Measurements from ENCODE around the gene CBFA2T2.

The CBFA2T2 gene

DNA sequence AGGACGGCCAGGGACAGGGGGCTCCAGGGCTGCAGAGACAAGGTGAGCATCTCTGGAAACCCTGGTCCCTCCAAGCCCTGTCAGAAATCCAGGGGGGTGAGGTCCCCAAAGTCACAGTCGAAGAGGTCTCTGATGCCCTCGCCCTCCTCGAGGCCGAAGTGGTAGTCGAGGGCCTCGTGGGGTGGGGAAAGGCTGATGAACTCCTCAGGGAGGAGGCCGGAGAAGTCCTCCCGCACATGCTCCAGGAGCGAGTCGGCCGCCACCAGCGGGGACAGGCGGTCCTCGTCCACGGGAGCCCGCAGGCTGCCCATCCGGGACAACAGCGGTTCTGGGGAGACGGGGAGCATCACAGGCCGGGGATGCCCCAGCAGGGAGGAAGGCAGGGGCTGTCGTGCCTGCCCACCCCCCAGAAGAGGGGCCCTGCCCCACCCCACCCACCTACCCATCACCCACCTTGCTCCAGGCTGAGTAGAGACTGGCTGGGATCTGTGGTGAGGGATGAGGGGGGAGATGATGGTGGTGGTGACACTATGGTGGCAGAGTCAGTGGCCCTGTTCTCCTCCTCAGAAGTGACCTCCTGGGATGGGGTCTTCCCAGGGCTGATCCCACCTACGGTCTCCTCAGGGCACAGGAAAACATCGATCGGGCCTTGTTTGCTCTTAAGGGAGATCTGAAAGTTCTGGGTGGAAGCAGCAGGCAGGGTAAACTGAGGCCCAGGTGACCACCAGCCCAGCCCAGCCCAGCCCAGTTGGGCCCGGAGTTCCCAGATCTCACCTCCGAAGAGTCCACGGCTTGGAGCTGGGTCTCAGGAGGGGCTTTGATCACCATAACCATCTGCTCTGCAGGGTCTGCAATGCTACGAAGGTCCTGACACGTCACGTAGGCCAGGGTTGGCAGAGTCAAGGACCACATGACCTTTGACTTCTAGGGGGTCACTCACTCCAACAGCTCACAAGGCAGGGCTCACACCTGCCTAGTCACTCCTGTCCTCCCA is 187.1 kb downstream of the CBFA2T2 start:
- intact Hi-C loops (cut with DNase I; ENCODE audit: low total_unique reads): no loop called here
- no peaks in the 10 kb centered on the region for H3K9me3 ChIP-seq
- no peak overlapping the region for H3K4me3 ChIP-seq
- TF ChIP-seq, protein P1, sequence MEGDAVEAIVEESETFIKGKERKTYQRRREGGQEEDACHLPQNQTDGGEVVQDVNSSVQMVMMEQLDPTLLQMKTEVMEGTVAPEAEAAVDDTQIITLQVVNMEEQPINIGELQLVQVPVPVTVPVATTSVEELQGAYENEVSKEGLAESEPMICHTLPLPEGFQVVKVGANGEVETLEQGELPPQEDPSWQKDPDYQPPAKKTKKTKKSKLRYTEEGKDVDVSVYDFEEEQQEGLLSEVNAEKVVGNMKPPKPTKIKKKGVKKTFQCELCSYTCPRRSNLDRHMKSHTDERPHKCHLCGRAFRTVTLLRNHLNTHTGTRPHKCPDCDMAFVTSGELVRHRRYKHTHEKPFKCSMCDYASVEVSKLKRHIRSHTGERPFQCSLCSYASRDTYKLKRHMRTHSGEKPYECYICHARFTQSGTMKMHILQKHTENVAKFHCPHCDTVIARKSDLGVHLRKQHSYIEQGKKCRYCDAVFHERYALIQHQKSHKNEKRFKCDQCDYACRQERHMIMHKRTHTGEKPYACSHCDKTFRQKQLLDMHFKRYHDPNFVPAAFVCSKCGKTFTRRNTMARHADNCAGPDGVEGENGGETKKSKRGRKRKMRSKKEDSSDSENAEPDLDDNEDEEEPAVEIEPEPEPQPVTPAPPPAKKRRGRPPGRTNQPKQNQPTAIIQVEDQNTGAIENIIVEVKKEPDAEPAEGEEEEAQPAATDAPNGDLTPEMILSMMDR (IDR thresholded peaks at IDR 0.05): no peak
- peaks cover 0 to 68% (median 62%) of the 10 kb centered on the region in 4 donors for H3K4me1 ChIP-seq
- no peaks in the 10 kb centered on the region for H3K36me3 ChIP-seq
- no peak for DNase-seq
- H3K27me3 ChIP-seq: no peaks in the 10 kb centered on the region
- peak overlapping the region; percentile 98 for H3K27ac ChIP-seq

DNA sequence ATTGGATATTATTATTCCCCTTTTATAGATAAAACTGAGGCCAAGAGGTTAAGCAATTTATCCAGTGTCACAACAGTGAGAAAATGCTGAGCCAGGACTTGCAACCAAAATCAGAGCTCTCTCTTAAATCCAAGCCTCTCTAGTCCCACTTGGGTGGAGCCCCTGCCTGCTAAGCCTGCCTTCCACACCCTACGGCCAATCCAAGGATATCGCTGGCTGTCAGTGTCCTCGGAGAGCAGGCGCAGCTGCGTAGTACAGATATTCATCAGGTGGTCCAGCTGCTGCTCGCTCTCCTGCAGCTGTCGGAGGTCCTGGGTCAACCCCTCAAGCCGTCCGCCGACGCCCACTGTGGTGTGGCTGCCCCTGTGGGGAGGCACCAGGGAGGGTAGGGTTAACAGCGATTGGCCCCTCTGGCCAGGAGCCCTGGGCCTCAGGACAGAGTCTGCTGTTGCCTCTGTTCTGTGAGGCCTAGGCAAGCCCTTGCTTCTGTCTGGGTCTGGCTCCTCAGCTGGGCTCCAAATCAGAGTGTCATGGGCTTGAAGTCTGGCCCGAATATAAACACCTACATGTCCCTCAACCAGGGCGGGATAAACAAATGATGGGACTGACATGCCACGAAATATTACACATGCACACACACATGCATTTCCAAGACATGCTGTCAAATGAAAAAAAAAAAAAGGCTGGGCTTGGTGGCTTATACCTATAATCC is 188.3 kb downstream of the CBFA2T2 start:
- Histone ChIP-seq H3K27ac (peak overlapping the region in 1 of 2 donors; percentile 98), H3K4me1 (peaks cover 0 to 58% (median 51%) of the 10 kb centered on the region in 4 donors), H3K4me3 (no peak overlapping the region), H3K36me3 (no peaks in the 10 kb centered on the region), H3K27me3 (no peaks in the 10 kb centered on the region), H3K9me3 (no peaks in the 10 kb centered on the region)
- DNase-seq: no peak
- intact Hi-C loops (cut with DNase I; ENCODE audit: low total_unique reads): no loop called here
- TF ChIP-seq, protein P1 (IDR thresholded peaks at IDR 0.05): no peak

DNA sequence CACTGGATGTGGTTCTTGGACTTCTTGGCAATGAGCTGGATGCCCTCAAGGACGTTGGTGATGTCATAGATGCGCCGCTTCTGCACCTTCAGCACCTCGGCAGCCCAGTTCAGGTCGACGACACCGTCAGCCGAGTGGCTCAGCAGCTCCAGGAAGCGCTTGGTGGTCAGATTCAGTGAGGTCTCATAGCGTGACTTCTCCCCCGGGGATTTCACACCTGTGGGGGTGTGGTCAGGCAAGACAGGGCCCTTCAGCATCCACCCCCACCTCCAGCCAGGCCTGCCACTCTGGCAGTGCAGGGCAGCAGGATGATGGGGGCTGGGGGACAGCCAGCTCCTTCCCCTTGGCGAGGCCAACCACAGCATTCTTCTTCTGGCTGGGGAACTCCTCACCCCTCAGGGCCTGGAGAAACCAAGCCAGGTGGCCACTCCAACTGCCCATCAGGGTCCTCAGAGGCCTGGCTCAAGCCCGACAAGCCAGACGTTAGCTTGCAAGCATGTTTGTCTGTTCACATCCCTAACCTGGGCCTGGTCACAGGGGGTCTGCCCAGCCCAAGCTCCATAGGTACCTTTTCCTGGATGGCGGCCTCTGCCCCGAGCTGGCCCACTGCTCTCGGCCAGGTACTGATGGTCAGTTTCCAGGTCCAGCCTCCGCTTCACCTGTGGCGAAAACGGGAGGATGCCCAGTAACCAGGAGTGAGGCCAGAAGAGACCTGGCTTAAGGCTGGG is 190.0 kb downstream of the CBFA2T2 start:
- intact Hi-C loops (cut with DNase I; ENCODE audit: low total_unique reads): loop anchor here (10.0 kb wide), 1 partner anchor 55 kb away; the partner anchor contains the start of gene ZNF341
- TF ChIP-seq, protein P1 (IDR thresholded peaks at IDR 0.05): no peak
- H3K27ac ChIP-seq: peak overlapping the region; percentile 55 to 63
- no peaks in the 10 kb centered on the region for H3K9me3 ChIP-seq
- peak in 1 of 2 donors; percentile 16 for DNase-seq
- H3K36me3 ChIP-seq: no peaks in the 10 kb centered on the region
- H3K4me3 ChIP-seq: no peak overlapping the region
- H3K27me3 ChIP-seq: no peaks in the 10 kb centered on the region
- peaks cover 0 to 47% (median 40%) of the 10 kb centered on the region in 4 donors for H3K4me1 ChIP-seq

DNA sequence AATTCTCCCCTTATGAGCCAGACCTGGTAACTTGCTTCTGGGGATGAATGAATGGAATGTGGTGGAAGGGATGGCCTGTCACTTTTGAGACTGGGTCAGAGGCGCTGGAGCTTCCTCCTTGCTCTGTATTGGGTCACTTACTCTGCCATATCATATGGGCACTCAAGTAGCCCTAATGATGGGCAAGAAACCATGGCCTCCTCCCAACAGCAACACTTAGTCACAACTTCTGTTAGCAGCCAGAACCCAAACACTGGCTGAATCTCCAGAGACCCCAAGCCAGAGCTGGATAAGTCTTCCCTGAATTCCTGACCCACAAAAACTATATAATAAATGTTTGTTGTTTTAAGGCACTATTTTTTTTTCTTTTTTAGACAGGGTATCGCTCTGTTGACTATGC is 190.8 kb downstream of the CBFA2T2 start:
- Histone ChIP-seq H3K4me1 (peaks cover 0 to 47% (median 38%) of the 10 kb centered on the region in 4 donors), H3K4me3 (no peak overlapping the region), H3K27ac (peak overlapping the region; percentile 57 to 63), H3K9me3 (no peaks in the 10 kb centered on the region), H3K36me3 (no peaks in the 10 kb centered on the region), H3K27me3 (no peaks in the 10 kb centered on the region)
- peak in 1 of 2 donors; percentile 85 for DNase-seq
- TF ChIP-seq, protein P1 (IDR thresholded peaks at IDR 0.05): no peak
- intact Hi-C loops (cut with DNase I; ENCODE audit: low total_unique reads): loop anchor here (10.0 kb wide), 1 partner anchor 54 kb away; the partner anchor contains the start of gene ZNF341

DNA sequence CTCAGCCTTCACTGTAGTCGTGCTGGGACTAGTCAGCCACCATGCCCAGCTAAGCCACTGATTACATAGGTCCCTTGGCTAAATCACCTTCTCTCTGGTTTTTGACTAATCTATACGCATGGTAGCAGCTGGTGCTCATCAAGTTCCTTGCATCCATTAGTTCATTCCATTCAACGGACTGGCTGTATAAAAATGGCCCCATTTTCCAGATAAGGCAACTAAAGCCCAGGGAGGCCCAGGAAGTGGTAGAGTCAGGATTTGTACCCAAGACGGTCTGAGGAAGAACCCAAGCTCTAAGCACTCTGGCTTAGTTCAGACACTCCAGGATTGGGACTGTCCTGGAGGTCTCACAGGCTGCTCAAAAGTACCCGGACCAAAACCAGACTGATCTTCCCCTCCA is 191.4 kb downstream of the CBFA2T2 start:
- H3K27ac ChIP-seq: peak overlapping the region; percentile 57 to 63
- intact Hi-C loops (cut with DNase I; ENCODE audit: low total_unique reads): loop anchor here (10.0 kb wide), 1 partner anchor 54 kb away; the partner anchor contains the start of gene ZNF341
- TF ChIP-seq, protein P1 (IDR thresholded peaks at IDR 0.05): no peak
- no peaks in the 10 kb centered on the region for H3K27me3 ChIP-seq
- no peak overlapping the region for H3K4me3 ChIP-seq
- H3K36me3 ChIP-seq: no peaks in the 10 kb centered on the region
- no peak for DNase-seq
- H3K4me1 ChIP-seq: peaks cover 0 to 44% (median 35%) of the 10 kb centered on the region in 4 donors
- H3K9me3 ChIP-seq: no peaks in the 10 kb centered on the region

All from tibial artery (tissue), 4 donors.